Jurkat, Clone E6-1 (cell line): Measurements from ENCODE around the gene ADAMTS16.

Experiments used
- DNase-seq: peaks from one replicate; pipeline ENCODE4 v3.0.0-alpha.2; 2011; ENCODE audit warnings: low read depth, low spot score
- H3K4me3 ChIP-seq: 2 replicates; pipeline ENCODE4 v1.5.1; 2011; ENCODE audit warnings: mild to moderate bottlenecking, low read length, control low read depth, moderate library complexity

The ADAMTS16 gene

GRCh38 chr5:5298841-5299541 is 158.9 kb downstream of the ADAMTS16 start:
- H3K4me3 ChIP-seq = no peak overlapping the region
- no peak for DNase-seq

GRCh38 chr5:5301176-5301575 is 161.0 kb downstream of the ADAMTS16 start:
- H3K4me3 ChIP-seq = no peak overlapping the region
- DNase-seq = no peak

GRCh38 chr5:5302201-5302600 is 162.1 kb downstream of the ADAMTS16 start:
- DNase-seq = no peak
- H3K4me3 ChIP-seq = no peak overlapping the region

GRCh38 chr5:5303242-5303641 is 163.1 kb downstream of the ADAMTS16 start:
- H3K4me3 ChIP-seq = no peak overlapping the region
- no peak for DNase-seq

GRCh38 chr5:5304361-5305020 is 164.4 kb downstream of the ADAMTS16 start:
- H3K4me3 ChIP-seq = no peak overlapping the region
- DNase-seq = no peak

GRCh38 chr5:5306696-5307095 is 166.6 kb downstream of the ADAMTS16 start:
- no peak overlapping the region for H3K4me3 ChIP-seq
- DNase-seq = no peak

GRCh38 chr5:5308319-5308718 is 168.2 kb downstream of the ADAMTS16 start:
- DNase-seq = no peak

GRCh38 chr5:5309645-5310044 is 169.5 kb downstream of the ADAMTS16 start:
- DNase-seq = no peak
- H3K4me3 ChIP-seq = no peak overlapping the region

More at GRCh38 chr5:5308319-5308718, 168.2 kb downstream of the ADAMTS16 start:
- H3K4me3 ChIP-seq = no peak overlapping the region

GRCh38 chr5:5313101-5313635 is 173.0 kb downstream of the ADAMTS16 start:
- DNase-seq = no peak
- no peak overlapping the region for H3K4me3 ChIP-seq

GRCh38 chr5:5314166-5314565 is 174.0 kb downstream of the ADAMTS16 start:
- no peak overlapping the region for H3K4me3 ChIP-seq
- no peak for DNase-seq

GRCh38 chr5:5314626-5315025 is 174.5 kb downstream of the ADAMTS16 start:
- no peak overlapping the region for H3K4me3 ChIP-seq
- DNase-seq = no peak

- no peak overlapping the region for H3K4me3 ChIP-seq
- DNase-seq = no peak
Observed at GRCh38 chr5:5315068-5315980, 175.2 kb downstream of the ADAMTS16 start.

- H3K4me3 ChIP-seq = no peak overlapping the region
- DNase-seq = no peak
Observed at GRCh38 chr5:5316334-5316733, 176.2 kb downstream of the ADAMTS16 start.

- H3K4me3 ChIP-seq = no peak overlapping the region
- DNase-seq = no peak
Observed at GRCh38 chr5:5317976-5318375, 177.8 kb downstream of the ADAMTS16 start.

- no peak overlapping the region for H3K4me3 ChIP-seq
Observed at GRCh38 chr5:5318426-5319190, 178.5 kb downstream of the ADAMTS16 start.

GRCh38 chr5:5320062-5320805 is 180.1 kb downstream of the ADAMTS16 start:
- DNase-seq = no peak
- H3K4me3 ChIP-seq = no peak overlapping the region

More at GRCh38 chr5:5318426-5319190, 178.5 kb downstream of the ADAMTS16 start:
- no peak for DNase-seq

- DNase-seq = no peak
- H3K4me3 ChIP-seq = no peak overlapping the region
Observed at GRCh38 chr5:5321137-5321536, 181.0 kb downstream of the ADAMTS16 start.

GRCh38 chr5:5323551-5323950 is 183.4 kb downstream of the ADAMTS16 start:
- no peak for DNase-seq
- no peak overlapping the region for H3K4me3 ChIP-seq
